ENCODE results near the gene UBAC2. TPM values are rescaled to one million over a fixed set of nuclear protein-coding genes. Genes with fewer than 3 reads are reported as not detected.
"Not testable (repeated sequence)": the region's sequence is repeated elsewhere in the genome, so short reads cannot be mapped to it uniquely, and the experiment has no call there.

UBAC2 gene
- total RNA-seq, 1 donor: 51.3 TPM

- H3K4me1 ChIP-seq (ENCODE audit: insufficient read depth, low read length): peaks cover 77% of the 10 kb centered on the region
- no peaks in the 10 kb centered on the region for H3K9me3 ChIP-seq (ENCODE audit: low read depth, low read length)
- H3K4me3 ChIP-seq (ENCODE audit: low read length): no peak overlapping the region
- H3K27me3 ChIP-seq (ENCODE audit: insufficient read depth, low read length): no peaks in the 10 kb centered on the region
Measured at GRCh38 chr13:99217461-99218110, 16.9 kb downstream of the UBAC2 start.

DNA sequence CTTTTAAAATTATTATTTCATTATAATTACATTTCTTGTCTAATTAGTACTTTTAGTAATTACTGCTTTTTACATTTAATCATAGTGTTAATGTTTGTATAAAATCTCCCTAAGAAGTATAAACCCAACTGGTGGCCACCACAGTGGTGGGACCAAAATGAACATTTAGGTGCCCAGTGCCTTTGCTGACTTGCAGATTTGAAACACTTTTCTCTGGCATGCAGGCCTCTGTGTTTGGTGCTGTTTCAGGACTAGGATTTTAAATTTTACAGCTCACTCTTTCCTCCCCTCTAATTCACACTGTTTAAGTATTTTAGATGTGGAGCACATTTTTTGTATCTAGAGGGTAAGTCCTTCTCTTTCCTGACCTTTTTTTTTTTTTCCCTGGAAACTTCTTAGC lies 17.5 kb downstream of the UBAC2 start:
- Histone ChIP-seq H3K4me1 (ENCODE audit: insufficient read depth, low read length) (peaks cover 76% of the 10 kb centered on the region), H3K27me3 (ENCODE audit: insufficient read depth, low read length) (no peaks in the 10 kb centered on the region), H3K4me3 (ENCODE audit: low read length) (no peak overlapping the region), H3K9me3 (ENCODE audit: low read depth, low read length) (no peaks in the 10 kb centered on the region)

DNA sequence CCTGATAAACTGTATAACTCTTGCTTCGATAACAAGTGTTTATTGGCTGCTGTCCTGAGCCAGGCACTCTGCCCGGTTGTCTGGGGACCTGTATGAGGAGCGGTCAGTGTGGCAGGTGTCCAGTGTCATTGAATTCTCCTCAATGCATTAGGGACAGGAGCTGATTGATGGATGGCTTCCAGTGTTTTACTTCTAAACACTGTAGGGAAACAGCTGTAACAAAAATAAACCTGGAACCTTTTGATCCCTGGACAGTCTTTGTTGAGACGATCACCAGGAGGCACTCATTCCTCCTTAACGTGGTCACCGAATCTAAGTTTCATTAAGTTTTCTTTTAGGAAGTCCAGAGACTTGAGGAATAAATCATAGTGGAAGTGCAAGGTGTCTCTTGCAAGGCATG lies 17.9 kb downstream of the UBAC2 start:
- no peak overlapping the region for H3K4me3 ChIP-seq (ENCODE audit: low read length)
- H3K9me3 ChIP-seq (ENCODE audit: low read depth, low read length): no peaks in the 10 kb centered on the region
- no peaks in the 10 kb centered on the region for H3K27me3 ChIP-seq (ENCODE audit: insufficient read depth, low read length)
- peaks cover 73% of the 10 kb centered on the region for H3K4me1 ChIP-seq (ENCODE audit: insufficient read depth, low read length)

DNA sequence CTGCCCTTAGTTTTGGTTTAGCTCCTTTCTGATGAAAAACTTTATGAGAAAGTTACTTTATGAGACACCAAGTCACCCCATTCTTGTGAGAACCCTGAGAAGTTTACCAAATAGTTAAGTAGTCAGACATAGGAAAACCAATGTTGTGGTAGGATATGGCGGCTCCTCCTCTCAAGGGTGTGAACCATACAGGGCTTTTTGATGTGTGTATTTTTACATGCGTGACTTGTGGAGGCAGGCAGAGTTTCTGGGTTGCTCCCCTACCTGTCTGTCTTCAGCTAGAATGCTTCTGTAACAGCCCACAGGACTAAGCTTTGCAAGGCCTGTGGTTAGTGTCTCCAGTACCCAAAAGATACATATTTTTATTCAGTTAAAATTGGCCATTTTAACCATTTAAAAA lies 18.3 kb downstream of the UBAC2 start:
- no peaks in the 10 kb centered on the region for H3K27me3 ChIP-seq (ENCODE audit: insufficient read depth, low read length)
- H3K9me3 ChIP-seq (ENCODE audit: low read depth, low read length): no peaks in the 10 kb centered on the region
- H3K4me1 ChIP-seq (ENCODE audit: insufficient read depth, low read length): peaks cover 73% of the 10 kb centered on the region
- H3K4me3 ChIP-seq (ENCODE audit: low read length): no peak overlapping the region

- Histone ChIP-seq H3K4me1 (ENCODE audit: insufficient read depth, low read length) (peaks cover 69% of the 10 kb centered on the region), H3K4me3 (ENCODE audit: low read length) (no peak overlapping the region), H3K9me3 (ENCODE audit: low read depth, low read length) (no peaks in the 10 kb centered on the region), H3K27me3 (ENCODE audit: insufficient read depth, low read length) (no peaks in the 10 kb centered on the region)
Measured at GRCh38 chr13:99220199-99220935, 19.7 kb downstream of the UBAC2 start.

GRCh38 chr13:99221567-99222239 lies 21.0 kb downstream of the UBAC2 start:
- H3K9me3 ChIP-seq (ENCODE audit: low read depth, low read length): no peaks in the 10 kb centered on the region

DNA sequence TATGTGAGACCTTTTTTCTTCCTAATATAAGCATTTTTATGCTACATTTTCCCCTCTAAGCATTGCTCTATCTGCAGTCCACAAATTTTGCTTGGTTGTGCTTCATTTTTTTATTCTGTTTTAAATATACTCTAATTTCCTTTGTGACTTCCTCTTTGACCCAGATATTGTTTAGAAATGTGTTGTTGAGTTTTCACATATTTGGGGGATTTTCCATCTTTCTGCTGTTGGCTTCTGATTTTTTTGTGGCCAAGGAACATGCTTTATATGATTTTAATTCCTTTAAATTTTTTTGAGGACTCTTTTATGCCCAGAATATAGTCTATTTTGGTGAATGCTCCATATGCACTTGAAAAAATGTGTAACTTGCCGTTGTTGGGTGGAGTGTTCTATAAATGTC lies 22.9 kb downstream of the UBAC2 start:
- Histone ChIP-seq H3K9me3 (ENCODE audit: low read depth, low read length) (no peaks in the 10 kb centered on the region), H3K4me3 (ENCODE audit: low read length) (no peak overlapping the region), H3K4me1 (ENCODE audit: insufficient read depth, low read length) (peaks cover 76% of the 10 kb centered on the region), H3K27me3 (ENCODE audit: insufficient read depth, low read length) (no peaks in the 10 kb centered on the region)

More at GRCh38 chr13:99221567-99222239, 21.0 kb downstream of the UBAC2 start:
- H3K27me3 ChIP-seq (ENCODE audit: insufficient read depth, low read length): no peaks in the 10 kb centered on the region
- H3K4me3 ChIP-seq (ENCODE audit: low read length): no peak overlapping the region
- peaks cover 74% of the 10 kb centered on the region for H3K4me1 ChIP-seq (ENCODE audit: insufficient read depth, low read length)

GRCh38 chr13:99224021-99224420 lies 23.4 kb downstream of the UBAC2 start:
- H3K4me3 ChIP-seq (ENCODE audit: low read length): no peak overlapping the region
- H3K9me3 ChIP-seq (ENCODE audit: low read depth, low read length): no peaks in the 10 kb centered on the region
- H3K27me3 ChIP-seq (ENCODE audit: insufficient read depth, low read length): no peaks in the 10 kb centered on the region

GRCh38 chr13:99225078-99225477 lies 24.4 kb downstream of the UBAC2 start:
- H3K9me3 ChIP-seq (ENCODE audit: low read depth, low read length): no peaks in the 10 kb centered on the region
- H3K4me3 ChIP-seq (ENCODE audit: low read length): no peak overlapping the region
- peaks cover 79% of the 10 kb centered on the region for H3K4me1 ChIP-seq (ENCODE audit: insufficient read depth, low read length)
- no peaks in the 10 kb centered on the region for H3K27me3 ChIP-seq (ENCODE audit: insufficient read depth, low read length)

More at GRCh38 chr13:99224021-99224420, 23.4 kb downstream of the UBAC2 start:
- H3K4me1 ChIP-seq (ENCODE audit: insufficient read depth, low read length): peaks cover 76% of the 10 kb centered on the region

GRCh38 chr13:99226513-99226912 lies 25.9 kb downstream of the UBAC2 start:
- no peak overlapping the region for H3K4me3 ChIP-seq (ENCODE audit: low read length)

GRCh38 chr13:99227331-99227900 lies 26.8 kb downstream of the UBAC2 start:
- H3K4me3 ChIP-seq (ENCODE audit: low read length): no peak overlapping the region
- no peaks in the 10 kb centered on the region for H3K27me3 ChIP-seq (ENCODE audit: insufficient read depth, low read length)
- no peaks in the 10 kb centered on the region for H3K9me3 ChIP-seq (ENCODE audit: low read depth, low read length)
- H3K4me1 ChIP-seq (ENCODE audit: insufficient read depth, low read length): peaks cover 77% of the 10 kb centered on the region

More at GRCh38 chr13:99226513-99226912, 25.9 kb downstream of the UBAC2 start:
- H3K4me1 ChIP-seq (ENCODE audit: insufficient read depth, low read length): peaks cover 84% of the 10 kb centered on the region
- H3K9me3 ChIP-seq (ENCODE audit: low read depth, low read length): no peaks in the 10 kb centered on the region
- H3K27me3 ChIP-seq (ENCODE audit: insufficient read depth, low read length): no peaks in the 10 kb centered on the region

DNA sequence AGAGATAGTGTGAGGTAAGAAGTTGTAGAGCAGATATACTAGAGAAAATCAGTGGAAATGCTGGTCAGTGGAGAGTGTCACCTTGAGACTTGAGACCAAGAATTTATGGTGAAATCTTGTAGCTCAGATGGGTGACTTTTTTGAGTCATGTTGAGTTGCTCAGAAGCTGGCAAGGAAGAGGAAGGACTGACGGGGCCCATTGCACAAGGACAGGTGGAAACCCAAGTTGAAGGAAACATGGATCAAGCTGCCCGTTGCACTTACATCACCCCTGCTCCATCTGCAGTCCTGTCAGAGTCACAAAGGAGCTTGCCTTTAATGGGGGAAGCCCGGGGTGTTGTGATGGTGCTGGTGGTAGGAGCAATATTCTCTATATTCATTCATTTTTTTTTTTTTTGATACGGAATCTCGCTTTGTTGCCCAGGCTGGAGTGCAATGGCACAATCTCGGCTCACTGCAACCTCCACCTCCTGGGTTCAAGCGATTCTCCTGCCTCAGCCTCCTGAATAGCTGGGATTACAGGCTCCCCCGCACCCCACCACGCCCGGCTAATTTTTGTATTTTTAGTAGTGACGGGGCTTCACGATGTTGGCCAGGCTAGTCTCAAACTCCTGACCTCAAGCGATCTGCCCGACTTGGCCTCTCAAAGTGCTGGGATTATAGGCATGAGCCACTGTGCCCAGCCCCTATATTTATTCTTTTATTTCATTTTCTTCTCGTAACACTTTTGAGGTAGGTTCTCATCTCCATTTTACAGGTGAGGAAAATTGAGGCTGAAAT lies 27.4 kb downstream of the UBAC2 start:
- no peak overlapping the region for H3K4me3 ChIP-seq (ENCODE audit: low read length)
- H3K4me1 ChIP-seq (ENCODE audit: insufficient read depth, low read length): peaks cover 83% of the 10 kb centered on the region

DNA sequence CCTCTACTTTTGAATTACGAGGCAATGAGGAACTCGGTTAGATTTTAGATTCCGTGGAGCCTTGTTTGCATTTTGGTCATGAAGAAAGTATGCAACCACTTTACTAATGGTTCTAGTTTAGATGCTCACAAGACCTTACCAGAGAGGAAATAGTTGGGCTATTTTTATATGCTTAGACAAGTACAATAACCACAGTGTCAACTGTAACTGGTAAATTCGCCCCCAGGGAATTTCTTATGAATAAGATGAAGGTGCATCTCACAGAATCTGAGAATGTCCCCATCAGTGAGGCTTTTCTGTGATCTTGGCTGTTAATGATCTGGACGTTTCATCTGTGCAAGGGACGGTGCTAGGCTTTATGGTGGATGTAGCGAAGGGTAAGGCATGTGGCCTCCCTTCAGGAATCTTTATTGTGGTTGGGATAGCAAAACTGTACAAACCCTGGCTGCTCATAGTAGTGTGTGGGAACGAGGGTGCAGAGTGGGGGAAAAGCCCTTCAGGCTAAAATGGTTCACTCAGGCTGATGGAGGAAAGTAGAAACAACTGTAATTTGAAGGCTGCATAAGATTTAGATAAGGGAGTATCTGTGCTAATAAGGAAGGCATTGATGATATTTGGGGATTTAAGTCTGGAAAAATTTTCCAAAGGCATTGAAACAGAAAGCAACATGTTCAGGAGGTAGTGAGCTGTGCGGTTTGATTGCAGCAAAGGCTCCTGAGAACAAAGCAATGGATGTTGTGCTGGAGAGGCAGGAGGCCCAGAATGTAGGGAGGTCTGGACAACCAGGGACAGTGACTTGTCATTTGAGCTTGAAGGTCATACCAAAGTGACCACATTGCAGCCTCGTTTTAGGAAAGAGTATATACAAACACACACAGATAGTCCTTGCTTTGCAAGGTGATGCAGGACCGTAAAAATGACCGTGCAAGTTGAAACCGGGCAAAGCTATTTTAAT lies 28.4 kb downstream of the UBAC2 start:
- H3K27me3 ChIP-seq (ENCODE audit: insufficient read depth, low read length): no peaks in the 10 kb centered on the region
- no peak overlapping the region for H3K4me3 ChIP-seq (ENCODE audit: low read length)
- peaks cover 77% of the 10 kb centered on the region for H3K4me1 ChIP-seq (ENCODE audit: insufficient read depth, low read length)

More for the DNA sequence above, 27.4 kb downstream of the UBAC2 start:
- H3K27me3 ChIP-seq (ENCODE audit: insufficient read depth, low read length): no peaks in the 10 kb centered on the region
- no peaks in the 10 kb centered on the region for H3K9me3 ChIP-seq (ENCODE audit: low read depth, low read length)

GRCh38 chr13:99230588-99230987 lies 29.9 kb downstream of the UBAC2 start:
- H3K4me1 ChIP-seq (ENCODE audit: insufficient read depth, low read length): peaks cover 73% of the 10 kb centered on the region
- H3K9me3 ChIP-seq (ENCODE audit: low read depth, low read length); H3K4me3 ChIP-seq (ENCODE audit: low read length); H3K27me3 ChIP-seq (ENCODE audit: insufficient read depth, low read length): not testable (repeated sequence)

More for the DNA sequence above, 28.4 kb downstream of the UBAC2 start:
- no peaks in the 10 kb centered on the region for H3K9me3 ChIP-seq (ENCODE audit: low read depth, low read length)

Measured in mononuclear cell (primary cell).